WTC11 (cell line): ENCODE measurements around the gene PEAK1. TPM values are rescaled to one million over a fixed set of nuclear protein-coding genes. Genes with fewer than 3 reads are reported as not detected.

Source experiments
- ATAC-seq: fragments of 200-7000 bp; cut with Tn5 transposase; 2 replicates; pipeline ENCODE4 v1.10.0; 2021; ENCODE audit warnings: mild to moderate bottlenecking, moderate library complexity
- CTCF ChIA-PET: fragments of 300-600 bp; sonication (Branson Sonifier 250); formaldehyde crosslinking; loops from one replicate; lab custom pipeline; 2021; ENCODE audit warnings: antibody characterized with exemption; lab: Charles Lee
- POLR2A ChIA-PET: fragments of 350-600 bp; sonication (Branson Sonifier 250); formaldehyde crosslinking; loops from one replicate; lab custom pipeline; 2021; ENCODE audit warnings: antibody characterized with exemption; lab: Charles Lee
- DNase-seq: peaks from one replicate; pipeline ENCODE4 v3.0.0; 2021; ENCODE audit warnings: low spot score
- H3K27ac Mint-ChIP-seq: 2 replicates; pipeline ENCODE4 v1.8.0; 2021; ENCODE audit warnings: mixed read lengths
- H3K27me3 Mint-ChIP-seq: 2 replicates; pipeline ENCODE4 v1.8.0; 2021; ENCODE audit warnings: low read depth, mild to moderate bottlenecking, moderate library complexity, mixed read lengths
- H3K36me3 Mint-ChIP-seq: 2 replicates; pipeline ENCODE4 v1.8.0; 2021; ENCODE audit warnings: mixed read lengths
- H3K4me1 Mint-ChIP-seq: 2 replicates; pipeline ENCODE4 v1.8.0; 2022; ENCODE audit warnings: mixed read lengths
- H3K4me3 Mint-ChIP-seq: 2 replicates; pipeline ENCODE4 v1.8.0; 2021; ENCODE audit warnings: mild to moderate bottlenecking, moderate library complexity, mixed read lengths
- H3K9me3 Mint-ChIP-seq: 2 replicates; pipeline ENCODE4 v1.8.0; 2021; ENCODE audit warnings: mixed read lengths
- CBFB ChIP-seq: sonication (generic); formaldehyde crosslinking; IDR thresholded peaks from 2 replicates; pipeline ENCODE4 v1.8.1; 2022; ENCODE audit warnings: mild to moderate bottlenecking, low read depth, missing genetic modification reagents
- FOXP1 ChIP-seq: sonication (generic); formaldehyde crosslinking; IDR thresholded peaks from 2 replicates; pipeline ENCODE4 v1.8.0; 2022; ENCODE audit warnings: missing genetic modification reagents, mild to moderate bottlenecking, moderate library complexity, borderline replicate concordance
- JUN ChIP-seq: sonication (generic); formaldehyde crosslinking; IDR thresholded peaks from 2 replicates; pipeline ENCODE4 v1.8.0; 2023; ENCODE audit warnings: mild to moderate bottlenecking, missing genetic modification reagents
- MYBL2 ChIP-seq: sonication (generic); formaldehyde crosslinking; IDR thresholded peaks from 2 replicates; pipeline ENCODE4 v1.8.1; 2023; ENCODE audit warnings: mild to moderate bottlenecking, moderate library complexity, missing genetic modification reagents
- NFE2L1 ChIP-seq: sonication (generic); formaldehyde crosslinking; IDR thresholded peaks from 2 replicates; pipeline ENCODE4 v1.8.1; 2023; ENCODE audit warnings: missing genetic modification reagents
- NFYB ChIP-seq: sonication (generic); formaldehyde crosslinking; conservative IDR thresholded peaks from 2 replicates; pipeline ENCODE4 v1.8.0; 2022; ENCODE audit warnings: low read depth, missing genetic modification reagents
- NR2C2 ChIP-seq: sonication (generic); formaldehyde crosslinking; IDR thresholded peaks from 2 replicates; pipeline ENCODE4 v1.8.0; 2022; ENCODE audit warnings: mild to moderate bottlenecking, missing genetic modification reagents
- SMAD3 ChIP-seq: sonication (generic); formaldehyde crosslinking; IDR thresholded peaks from 2 replicates; pipeline ENCODE4 v1.8.0; 2022; ENCODE audit warnings: missing genetic modification reagents, mild to moderate bottlenecking, borderline replicate concordance
- TEAD4 ChIP-seq: sonication (generic); formaldehyde crosslinking; IDR thresholded peaks from 2 replicates; pipeline ENCODE4 v1.8.0; 2022; ENCODE audit warnings: mild to moderate bottlenecking, missing genetic modification reagents
- TP53 ChIP-seq: sonication (generic); formaldehyde crosslinking; IDR thresholded peaks from 2 replicates; pipeline ENCODE4 v1.8.1; 2023; ENCODE audit warnings: mild to moderate bottlenecking, missing genetic modification reagents
- ZNF396 ChIP-seq: fragments of 250-450 bp; sonication (Bioruptor Pico); IDR thresholded peaks from 2 replicates; pipeline ENCODE4 v1.8.0; 2021; ENCODE audit warnings: mild to moderate bottlenecking, moderate library complexity, borderline replicate concordance
- ZNF416 ChIP-seq: fragments of 250-450 bp; sonication (Bioruptor Pico); IDR thresholded peaks from 2 replicates; pipeline ENCODE4 v1.9.0; 2021; ENCODE audit warnings: mild to moderate bottlenecking, inconsistent platforms
- total RNA-seq: library from RNA; stranded (reverse); gene quantifications from 3 replicates; pipeline ENCODE4 v1.2.3, GENCODE V29; 2021
- TF ChIP-seq, protein P1 (sequence below): sonication (generic); formaldehyde crosslinking; IDR thresholded peaks from 2 replicates; pipeline ENCODE4 v1.8.1; 2022; ENCODE audit warnings: low read depth, mild to moderate bottlenecking, moderate library complexity, missing genetic modification reagents, borderline replicate concordance
- TF ChIP-seq, protein P2 (sequence below): sonication (generic); formaldehyde crosslinking; IDR thresholded peaks from 2 replicates; pipeline ENCODE4 v1.8.1; 2023; ENCODE audit warnings: mild to moderate bottlenecking, moderate library complexity, missing genetic modification reagents
- TF ChIP-seq, protein P3 (sequence below): sonication (generic); formaldehyde crosslinking; IDR thresholded peaks from 2 replicates; pipeline ENCODE4 v1.8.1; 2022; ENCODE audit warnings: missing genetic modification reagents, borderline replicate concordance
- TF ChIP-seq, protein P4 (sequence below): sonication (generic); formaldehyde crosslinking; IDR thresholded peaks from 2 replicates; pipeline ENCODE4 v1.8.0; 2023; ENCODE audit warnings: missing genetic modification reagents, mild to moderate bottlenecking, borderline replicate concordance
- TF ChIP-seq, protein P5 (sequence below): sonication (generic); formaldehyde crosslinking; IDR thresholded peaks from 2 replicates; pipeline ENCODE4 v1.8.0; 2022; ENCODE audit warnings: mild to moderate bottlenecking, missing genetic modification reagents
- TF ChIP-seq, protein P6 (sequence below): sonication (generic); formaldehyde crosslinking; IDR thresholded peaks from 2 replicates; pipeline ENCODE4 v1.8.1; 2023; ENCODE audit warnings: mild to moderate bottlenecking, missing genetic modification reagents
- TF ChIP-seq, protein P7 (sequence below): sonication (generic); formaldehyde crosslinking; IDR thresholded peaks from 2 replicates; pipeline ENCODE4 v1.8.0; 2022; ENCODE audit warnings: mild to moderate bottlenecking, missing genetic modification reagents
- TF ChIP-seq, protein P8 (sequence below): sonication (generic); formaldehyde crosslinking; IDR thresholded peaks from 2 replicates; pipeline ENCODE4 v1.8.0; 2022; ENCODE audit warnings: missing genetic modification reagents

PEAK1 gene
- total RNA-seq, 1 experiment from 2014 or later, result 49.0 TPM

DNA sequence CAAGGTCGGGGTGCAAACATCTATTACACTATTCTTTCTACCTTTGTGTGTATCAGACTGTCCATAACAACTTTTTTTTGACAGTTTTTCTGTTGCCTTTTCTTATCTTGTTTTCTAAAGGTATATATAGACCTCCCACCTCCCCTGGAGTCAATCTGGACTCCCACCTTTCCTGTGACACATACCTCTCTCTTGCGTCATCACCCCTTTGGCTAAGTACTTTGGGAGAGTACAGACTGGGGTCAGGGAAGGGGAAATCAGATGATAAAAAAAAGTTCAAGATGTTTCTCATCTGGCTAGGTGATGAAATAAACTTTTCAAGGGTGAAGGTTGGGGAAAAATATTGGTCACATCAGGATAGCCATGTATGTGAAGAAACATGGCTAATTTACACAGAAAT, 366.2 kb downstream of the PEAK1 start:
- ChIA-PET POLR2A (no interaction called here), CTCF (no interaction called here)
- ATAC-seq (no peak), DNase-seq (no peak)
- Mint-ChIP-seq H3K36me3 (peaks cover 14% of the 10 kb centered on the region), H3K27me3 (no peaks in the 10 kb centered on the region), H3K4me1 (peaks cover 34% of the 10 kb centered on the region), H3K27ac (no peak overlapping the region), H3K4me3 (no peak overlapping the region), H3K9me3 (no peaks in the 10 kb centered on the region)
- TF ChIP-seq, protein P1, sequence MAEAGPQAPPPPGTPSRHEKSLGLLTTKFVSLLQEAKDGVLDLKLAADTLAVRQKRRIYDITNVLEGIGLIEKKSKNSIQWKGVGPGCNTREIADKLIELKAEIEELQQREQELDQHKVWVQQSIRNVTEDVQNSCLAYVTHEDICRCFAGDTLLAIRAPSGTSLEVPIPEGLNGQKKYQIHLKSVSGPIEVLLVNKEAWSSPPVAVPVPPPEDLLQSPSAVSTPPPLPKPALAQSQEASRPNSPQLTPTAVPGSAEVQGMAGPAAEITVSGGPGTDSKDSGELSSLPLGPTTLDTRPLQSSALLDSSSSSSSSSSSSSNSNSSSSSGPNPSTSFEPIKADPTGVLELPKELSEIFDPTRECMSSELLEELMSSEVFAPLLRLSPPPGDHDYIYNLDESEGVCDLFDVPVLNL (CRISPR knock-in tag), result no peak
- TF ChIP-seq ZNF416 (CRISPR knock-in tag), result no peak
- no peak for TF ChIP-seq FOXP1
- TF ChIP-seq, protein P2, sequence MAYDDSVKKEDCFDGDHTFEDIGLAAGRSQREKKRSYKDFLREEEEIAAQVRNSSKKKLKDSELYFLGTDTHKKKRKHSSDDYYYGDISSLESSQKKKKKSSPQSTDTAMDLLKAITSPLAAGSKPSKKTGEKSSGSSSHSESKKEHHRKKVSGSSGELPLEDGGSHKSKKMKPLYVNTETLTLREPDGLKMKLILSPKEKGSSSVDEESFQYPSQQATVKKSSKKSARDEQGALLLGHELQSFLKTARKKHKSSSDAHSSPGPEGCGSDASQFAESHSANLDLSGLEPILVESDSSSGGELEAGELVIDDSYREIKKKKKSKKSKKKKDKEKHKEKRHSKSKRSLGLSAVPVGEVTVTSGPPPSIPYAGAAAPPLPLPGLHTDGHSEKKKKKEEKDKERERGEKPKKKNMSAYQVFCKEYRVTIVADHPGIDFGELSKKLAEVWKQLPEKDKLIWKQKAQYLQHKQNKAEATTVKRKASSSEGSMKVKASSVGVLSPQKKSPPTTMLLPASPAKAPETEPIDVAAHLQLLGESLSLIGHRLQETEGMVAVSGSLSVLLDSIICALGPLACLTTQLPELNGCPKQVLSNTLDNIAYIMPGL (CRISPR knock-in tag), result no peak
- no peak for TF ChIP-seq SMAD3
- TF ChIP-seq, protein P3, sequence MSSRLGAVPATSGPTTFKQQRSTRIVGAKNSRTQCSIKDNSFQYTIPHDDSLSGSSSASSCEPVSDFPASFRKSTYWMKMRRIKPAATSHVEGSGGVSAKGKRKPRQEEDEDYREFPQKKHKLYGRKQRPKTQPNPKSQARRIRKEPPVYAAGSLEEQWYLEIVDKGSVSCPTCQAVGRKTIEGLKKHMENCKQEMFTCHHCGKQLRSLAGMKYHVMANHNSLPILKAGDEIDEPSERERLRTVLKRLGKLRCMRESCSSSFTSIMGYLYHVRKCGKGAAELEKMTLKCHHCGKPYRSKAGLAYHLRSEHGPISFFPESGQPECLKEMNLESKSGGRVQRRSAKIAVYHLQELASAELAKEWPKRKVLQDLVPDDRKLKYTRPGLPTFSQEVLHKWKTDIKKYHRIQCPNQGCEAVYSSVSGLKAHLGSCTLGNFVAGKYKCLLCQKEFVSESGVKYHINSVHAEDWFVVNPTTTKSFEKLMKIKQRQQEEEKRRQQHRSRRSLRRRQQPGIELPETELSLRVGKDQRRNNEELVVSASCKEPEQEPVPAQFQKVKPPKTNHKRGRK (CRISPR knock-in tag), result no peak
- no peak for TF ChIP-seq NFYB (CRISPR knock-in tag)
- TF ChIP-seq, protein P4, sequence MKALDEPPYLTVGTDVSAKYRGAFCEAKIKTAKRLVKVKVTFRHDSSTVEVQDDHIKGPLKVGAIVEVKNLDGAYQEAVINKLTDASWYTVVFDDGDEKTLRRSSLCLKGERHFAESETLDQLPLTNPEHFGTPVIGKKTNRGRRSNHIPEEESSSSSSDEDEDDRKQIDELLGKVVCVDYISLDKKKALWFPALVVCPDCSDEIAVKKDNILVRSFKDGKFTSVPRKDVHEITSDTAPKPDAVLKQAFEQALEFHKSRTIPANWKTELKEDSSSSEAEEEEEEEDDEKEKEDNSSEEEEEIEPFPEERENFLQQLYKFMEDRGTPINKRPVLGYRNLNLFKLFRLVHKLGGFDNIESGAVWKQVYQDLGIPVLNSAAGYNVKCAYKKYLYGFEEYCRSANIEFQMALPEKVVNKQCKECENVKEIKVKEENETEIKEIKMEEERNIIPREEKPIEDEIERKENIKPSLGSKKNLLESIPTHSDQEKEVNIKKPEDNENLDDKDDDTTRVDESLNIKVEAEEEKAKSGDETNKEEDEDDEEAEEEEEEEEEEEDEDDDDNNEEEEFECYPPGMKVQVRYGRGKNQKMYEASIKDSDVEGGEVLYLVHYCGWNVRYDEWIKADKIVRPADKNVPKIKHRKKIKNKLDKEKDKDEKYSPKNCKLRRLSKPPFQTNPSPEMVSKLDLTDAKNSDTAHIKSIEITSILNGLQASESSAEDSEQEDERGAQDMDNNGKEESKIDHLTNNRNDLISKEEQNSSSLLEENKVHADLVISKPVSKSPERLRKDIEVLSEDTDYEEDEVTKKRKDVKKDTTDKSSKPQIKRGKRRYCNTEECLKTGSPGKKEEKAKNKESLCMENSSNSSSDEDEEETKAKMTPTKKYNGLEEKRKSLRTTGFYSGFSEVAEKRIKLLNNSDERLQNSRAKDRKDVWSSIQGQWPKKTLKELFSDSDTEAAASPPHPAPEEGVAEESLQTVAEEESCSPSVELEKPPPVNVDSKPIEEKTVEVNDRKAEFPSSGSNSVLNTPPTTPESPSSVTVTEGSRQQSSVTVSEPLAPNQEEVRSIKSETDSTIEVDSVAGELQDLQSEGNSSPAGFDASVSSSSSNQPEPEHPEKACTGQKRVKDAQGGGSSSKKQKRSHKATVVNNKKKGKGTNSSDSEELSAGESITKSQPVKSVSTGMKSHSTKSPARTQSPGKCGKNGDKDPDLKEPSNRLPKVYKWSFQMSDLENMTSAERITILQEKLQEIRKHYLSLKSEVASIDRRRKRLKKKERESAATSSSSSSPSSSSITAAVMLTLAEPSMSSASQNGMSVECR (CRISPR knock-in tag), result no peak
- TF ChIP-seq TEAD4 (CRISPR knock-in tag), result no peak
- TF ChIP-seq, protein P5, sequence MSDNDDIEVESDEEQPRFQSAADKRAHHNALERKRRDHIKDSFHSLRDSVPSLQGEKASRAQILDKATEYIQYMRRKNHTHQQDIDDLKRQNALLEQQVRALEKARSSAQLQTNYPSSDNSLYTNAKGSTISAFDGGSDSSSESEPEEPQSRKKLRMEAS (CRISPR knock-in tag), result no peak
- no peak for TF ChIP-seq NR2C2 (CRISPR knock-in tag)
- no peak for TF ChIP-seq JUN (CRISPR knock-in tag)
- TF ChIP-seq, protein P6, sequence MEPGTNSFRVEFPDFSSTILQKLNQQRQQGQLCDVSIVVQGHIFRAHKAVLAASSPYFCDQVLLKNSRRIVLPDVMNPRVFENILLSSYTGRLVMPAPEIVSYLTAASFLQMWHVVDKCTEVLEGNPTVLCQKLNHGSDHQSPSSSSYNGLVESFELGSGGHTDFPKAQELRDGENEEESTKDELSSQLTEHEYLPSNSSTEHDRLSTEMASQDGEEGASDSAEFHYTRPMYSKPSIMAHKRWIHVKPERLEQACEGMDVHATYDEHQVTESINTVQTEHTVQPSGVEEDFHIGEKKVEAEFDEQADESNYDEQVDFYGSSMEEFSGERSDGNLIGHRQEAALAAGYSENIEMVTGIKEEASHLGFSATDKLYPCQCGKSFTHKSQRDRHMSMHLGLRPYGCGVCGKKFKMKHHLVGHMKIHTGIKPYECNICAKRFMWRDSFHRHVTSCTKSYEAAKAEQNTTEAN (CRISPR knock-in tag), result no peak
- TF ChIP-seq NFE2L1 (CRISPR knock-in tag), result no peak
- no peak for TF ChIP-seq MYBL2 (CRISPR knock-in tag)
- TF ChIP-seq ZNF396 (CRISPR knock-in tag), result no peak
- no peak for TF ChIP-seq TP53 (CRISPR knock-in tag)
- TF ChIP-seq CBFB (CRISPR knock-in tag), result no peak
- TF ChIP-seq, protein P7, sequence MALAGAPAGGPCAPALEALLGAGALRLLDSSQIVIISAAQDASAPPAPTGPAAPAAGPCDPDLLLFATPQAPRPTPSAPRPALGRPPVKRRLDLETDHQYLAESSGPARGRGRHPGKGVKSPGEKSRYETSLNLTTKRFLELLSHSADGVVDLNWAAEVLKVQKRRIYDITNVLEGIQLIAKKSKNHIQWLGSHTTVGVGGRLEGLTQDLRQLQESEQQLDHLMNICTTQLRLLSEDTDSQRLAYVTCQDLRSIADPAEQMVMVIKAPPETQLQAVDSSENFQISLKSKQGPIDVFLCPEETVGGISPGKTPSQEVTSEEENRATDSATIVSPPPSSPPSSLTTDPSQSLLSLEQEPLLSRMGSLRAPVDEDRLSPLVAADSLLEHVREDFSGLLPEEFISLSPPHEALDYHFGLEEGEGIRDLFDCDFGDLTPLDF (CRISPR knock-in tag), result no peak
- TF ChIP-seq, protein P8, sequence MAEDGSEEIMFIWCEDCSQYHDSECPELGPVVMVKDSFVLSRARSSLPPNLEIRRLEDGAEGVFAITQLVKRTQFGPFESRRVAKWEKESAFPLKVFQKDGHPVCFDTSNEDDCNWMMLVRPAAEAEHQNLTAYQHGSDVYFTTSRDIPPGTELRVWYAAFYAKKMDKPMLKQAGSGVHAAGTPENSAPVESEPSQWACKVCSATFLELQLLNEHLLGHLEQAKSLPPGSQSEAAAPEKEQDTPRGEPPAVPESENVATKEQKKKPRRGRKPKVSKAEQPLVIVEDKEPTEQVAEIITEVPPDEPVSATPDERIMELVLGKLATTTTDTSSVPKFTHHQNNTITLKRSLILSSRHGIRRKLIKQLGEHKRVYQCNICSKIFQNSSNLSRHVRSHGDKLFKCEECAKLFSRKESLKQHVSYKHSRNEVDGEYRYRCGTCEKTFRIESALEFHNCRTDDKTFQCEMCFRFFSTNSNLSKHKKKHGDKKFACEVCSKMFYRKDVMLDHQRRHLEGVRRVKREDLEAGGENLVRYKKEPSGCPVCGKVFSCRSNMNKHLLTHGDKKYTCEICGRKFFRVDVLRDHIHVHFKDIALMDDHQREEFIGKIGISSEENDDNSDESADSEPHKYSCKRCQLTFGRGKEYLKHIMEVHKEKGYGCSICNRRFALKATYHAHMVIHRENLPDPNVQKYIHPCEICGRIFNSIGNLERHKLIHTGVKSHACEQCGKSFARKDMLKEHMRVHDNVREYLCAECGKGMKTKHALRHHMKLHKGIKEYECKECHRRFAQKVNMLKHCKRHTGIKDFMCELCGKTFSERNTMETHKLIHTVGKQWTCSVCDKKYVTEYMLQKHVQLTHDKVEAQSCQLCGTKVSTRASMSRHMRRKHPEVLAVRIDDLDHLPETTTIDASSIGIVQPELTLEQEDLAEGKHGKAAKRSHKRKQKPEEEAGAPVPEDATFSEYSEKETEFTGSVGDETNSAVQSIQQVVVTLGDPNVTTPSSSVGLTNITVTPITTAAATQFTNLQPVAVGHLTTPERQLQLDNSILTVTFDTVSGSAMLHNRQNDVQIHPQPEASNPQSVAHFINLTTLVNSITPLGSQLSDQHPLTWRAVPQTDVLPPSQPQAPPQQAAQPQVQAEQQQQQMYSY, result no peak
